Astrocyte of the cerebellum (primary cell): ENCODE data around the gene MLNR.
A peak's percentile ranks its signal among the peaks of the same experiment; 100 is the strongest.

Experiments used
- DNase-seq: peaks from one replicate; pipeline ENCODE4 v3.0.0-alpha.2; 2011; ENCODE audit warnings: low read depth
- H3K4me3 ChIP-seq: 2 replicates; pipeline ENCODE4 v1.5.1; 2011; ENCODE audit warnings: mild to moderate bottlenecking, low read depth, low read length, moderate library complexity
- in situ Hi-C: cut with HindIII; loops from 2 replicates; pipeline ENCODE4 v1.10.0; 2017; ENCODE audit warnings: low sequenced_read_pairs
- TF ChIP-seq, protein P1 (sequence below): IDR thresholded peaks from 2 replicates; pipeline ENCODE4 v1.5.1; 2012; ENCODE audit warnings: low read length, low read depth, moderate library complexity, mild to moderate bottlenecking; ENCODE audit errors: missing control alignments

MLNR gene

GRCh38 chr13:49238621-49239020, 18.5 kb downstream of the MLNR start:
- in situ Hi-C loops = no loop called here
- no peak for DNase-seq
- H3K4me3 ChIP-seq = no peak overlapping the region
- TF ChIP-seq, protein P1, sequence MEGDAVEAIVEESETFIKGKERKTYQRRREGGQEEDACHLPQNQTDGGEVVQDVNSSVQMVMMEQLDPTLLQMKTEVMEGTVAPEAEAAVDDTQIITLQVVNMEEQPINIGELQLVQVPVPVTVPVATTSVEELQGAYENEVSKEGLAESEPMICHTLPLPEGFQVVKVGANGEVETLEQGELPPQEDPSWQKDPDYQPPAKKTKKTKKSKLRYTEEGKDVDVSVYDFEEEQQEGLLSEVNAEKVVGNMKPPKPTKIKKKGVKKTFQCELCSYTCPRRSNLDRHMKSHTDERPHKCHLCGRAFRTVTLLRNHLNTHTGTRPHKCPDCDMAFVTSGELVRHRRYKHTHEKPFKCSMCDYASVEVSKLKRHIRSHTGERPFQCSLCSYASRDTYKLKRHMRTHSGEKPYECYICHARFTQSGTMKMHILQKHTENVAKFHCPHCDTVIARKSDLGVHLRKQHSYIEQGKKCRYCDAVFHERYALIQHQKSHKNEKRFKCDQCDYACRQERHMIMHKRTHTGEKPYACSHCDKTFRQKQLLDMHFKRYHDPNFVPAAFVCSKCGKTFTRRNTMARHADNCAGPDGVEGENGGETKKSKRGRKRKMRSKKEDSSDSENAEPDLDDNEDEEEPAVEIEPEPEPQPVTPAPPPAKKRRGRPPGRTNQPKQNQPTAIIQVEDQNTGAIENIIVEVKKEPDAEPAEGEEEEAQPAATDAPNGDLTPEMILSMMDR = no peak

GRCh38 chr13:49240017-49240416, 19.9 kb downstream of the MLNR start:
- peak; percentile 5 for DNase-seq
- H3K4me3 ChIP-seq = no peak overlapping the region
- in situ Hi-C loops = no loop called here
- TF ChIP-seq, protein P1 = peak; percentile 59

- no peak for DNase-seq
- TF ChIP-seq, protein P1 = no peak
- in situ Hi-C loops = no loop called here
- H3K4me3 ChIP-seq = no peak overlapping the region
Measured at GRCh38 chr13:49241296-49241695, 21.2 kb downstream of the MLNR start.

- TF ChIP-seq, protein P1 = no peak
- DNase-seq = no peak
- H3K4me3 ChIP-seq = no peak overlapping the region
- in situ Hi-C loops = no loop called here
Measured at GRCh38 chr13:49245101-49245500, 25.0 kb downstream of the MLNR start.

GRCh38 chr13:49246850-49247642, 26.9 kb downstream of the MLNR start:
- in situ Hi-C loops = no loop called here
- peak overlapping the region; percentile 92 for H3K4me3 ChIP-seq
- no peak for DNase-seq
- TF ChIP-seq, protein P1 = no peak

- H3K4me3 ChIP-seq = peak within 1 kb of the TSS; percentile 92
- in situ Hi-C loops = no loop called here
- TF ChIP-seq, protein P1 = no peak
- peak; percentile 93 for DNase-seq
Measured at GRCh38 chr13:49247643-49248621, 27.8 kb downstream of the MLNR start, which contains the start of gene CDADC1. CDADC1 (plus strand) TSS chr13:49247925; CDS start chr13:49248038, 113 bp downstream.
